ENCODE results near the gene CR1L. TPM values are rescaled to one million over a fixed set of nuclear protein-coding genes. Genes with fewer than 3 reads are reported as not detected.

CR1L gene
- total RNA-seq, 1 donor from 2014 or later: not detected

Other genes starting within 250 kb of the CR1L start
- gene CR2, start 190.8 kb upstream of the CR1L start, total RNA-seq: under 0.01 TPM in 1 of 2 replicates, not detected in the other
- gene CR1, start 149.0 kb upstream of the CR1L start, total RNA-seq: not detected in 2 replicates
- 99.8 and 101 TPM in 2 replicates for gene CD46, start 106.9 kb downstream of the CR1L start, total RNA-seq

All from dermis microvascular lymphatic vessel endothelial cell (primary cell).